ENCODE measurements around the gene LMOD1. TPM values are rescaled to one million over a fixed set of nuclear protein-coding genes. Genes with fewer than 3 reads are reported as not detected.

The LMOD1 gene
- total and polyA plus RNA-seq, 2 donors (not counting 3 experiments of a cell fraction or from before 2014, with no cell fraction given): 0.19 to 0.33 TPM

GRCh38 chr1:201930137-201930536, 16.2 kb downstream of the LMOD1 start:
- intact Hi-C loops (cut with micrococcal nuclease): no loop called here
- DNase-seq (ENCODE audit: low read depth, low spot score) (no peak), FAIRE-seq (no peak)
- no peaks in the 10 kb centered on the region for H3K9me3 ChIP-seq (replicated peaks; ENCODE audit: control insufficient read depth, insufficient read depth, low read length)
- no peak for TF ChIP-seq EZH2 (IDR thresholded peaks at IDR 0.05; ENCODE audit: borderline replicate concordance, low read depth, low read length, severe bottlenecking)
- no peak for TF ChIP-seq GATA2 (IDR thresholded peaks at IDR 0.05; ENCODE audit: insufficient read depth, insufficient read length, low read depth, low read length)
- TF ChIP-seq, protein P1, sequence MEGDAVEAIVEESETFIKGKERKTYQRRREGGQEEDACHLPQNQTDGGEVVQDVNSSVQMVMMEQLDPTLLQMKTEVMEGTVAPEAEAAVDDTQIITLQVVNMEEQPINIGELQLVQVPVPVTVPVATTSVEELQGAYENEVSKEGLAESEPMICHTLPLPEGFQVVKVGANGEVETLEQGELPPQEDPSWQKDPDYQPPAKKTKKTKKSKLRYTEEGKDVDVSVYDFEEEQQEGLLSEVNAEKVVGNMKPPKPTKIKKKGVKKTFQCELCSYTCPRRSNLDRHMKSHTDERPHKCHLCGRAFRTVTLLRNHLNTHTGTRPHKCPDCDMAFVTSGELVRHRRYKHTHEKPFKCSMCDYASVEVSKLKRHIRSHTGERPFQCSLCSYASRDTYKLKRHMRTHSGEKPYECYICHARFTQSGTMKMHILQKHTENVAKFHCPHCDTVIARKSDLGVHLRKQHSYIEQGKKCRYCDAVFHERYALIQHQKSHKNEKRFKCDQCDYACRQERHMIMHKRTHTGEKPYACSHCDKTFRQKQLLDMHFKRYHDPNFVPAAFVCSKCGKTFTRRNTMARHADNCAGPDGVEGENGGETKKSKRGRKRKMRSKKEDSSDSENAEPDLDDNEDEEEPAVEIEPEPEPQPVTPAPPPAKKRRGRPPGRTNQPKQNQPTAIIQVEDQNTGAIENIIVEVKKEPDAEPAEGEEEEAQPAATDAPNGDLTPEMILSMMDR (IDR thresholded peaks at IDR 0.05; ENCODE audit: extremely low read depth in 1 of 2, insufficient read depth in 1 of 2, low read depth in 1 of 2, low read length in 2 of 2): no peak
- TF ChIP-seq FOS (IDR thresholded peaks at IDR 0.05; ENCODE audit: borderline replicate concordance, insufficient read depth, low read length): no peak
- TF ChIP-seq MAX (IDR thresholded peaks at IDR 0.05; ENCODE audit: insufficient read depth, insufficient read length): no peak
- no peak for TF ChIP-seq POLR2AphosphoS5 (IDR thresholded peaks at IDR 0.05; ENCODE audit: insufficient read depth, low read depth, low read length)
- TF ChIP-seq JUN (IDR thresholded peaks at IDR 0.05; ENCODE audit: borderline replicate concordance, insufficient read depth, insufficient read length, low read depth): no peak
- TF ChIP-seq MYC (IDR thresholded peaks at IDR 0.05; ENCODE audit: low read depth, low read length): no peak
- no peak for TF ChIP-seq POLR2A (IDR thresholded peaks at IDR 0.05; ENCODE audit: low read depth, low read length)
- H3K9me1 ChIP-seq (replicated peaks; ENCODE audit: control insufficient read depth, extremely low read depth, insufficient read depth, low read length): no peaks in the 10 kb centered on the region
- H3K27ac ChIP-seq (ENCODE audit: insufficient read depth, low read depth, low read length): no peak overlapping the region
- H3K4me2 ChIP-seq (ENCODE audit: insufficient read depth, low read length): no peak overlapping the region
- no peaks in the 10 kb centered on the region for H3K79me2 ChIP-seq (ENCODE audit: control insufficient read depth, insufficient read depth, low read length)
- no peak overlapping the region for H3K4me3 ChIP-seq (replicated peaks in 1 of 3; ENCODE audit: insufficient read depth in 1 of 3, low read depth in 1 of 3, low read length in 3 of 3)
- dilution Hi-C loops (cut with MboI; ENCODE audit: extremely low pct_ligation_motif_present, low sequenced_read_pairs): no loop called here
- ChIA-PET CTCF (no interaction called here), POLR2A (no interaction called here)
- no peak overlapping the region for H3K9ac ChIP-seq (replicated peaks; ENCODE audit: extremely low read depth, insufficient read depth, low read length)
- H4K20me1 ChIP-seq (replicated peaks; ENCODE audit: control insufficient read depth, extremely low read depth, insufficient read depth, low read length): no peaks in the 10 kb centered on the region
- H3K36me3 ChIP-seq (ENCODE audit: control insufficient read depth in 2 of 2, extremely low read depth in 1 of 2, insufficient read depth in 2 of 2, low read length in 2 of 2): no peaks in the 10 kb centered on the region
- no peak overlapping the region for H2AFZ ChIP-seq (ENCODE audit: low read depth, low read length)
- BruUV-seq (replicated peaks): no TSS peak
- H3K27me3 ChIP-seq (ENCODE audit: control insufficient read depth in 2 of 2, insufficient read depth in 2 of 2, low read length in 2 of 2): peaks cover 8 to 11% of the 10 kb centered on the region in 2 experiments
- no peaks in the 10 kb centered on the region for H3K4me1 ChIP-seq (ENCODE audit: control insufficient read depth, extremely low read depth, insufficient read depth, low read length)

Data from endothelial cell of umbilical vein (primary cell).